GM18511 (cell line): Measurements from ENCODE around the gene C4orf54.

Experiments used
- ATAC-seq: cut with Tn5 transposase; IDR thresholded peaks from one replicate; pipeline ENCODE4 v1.9.1; 2021; ENCODE audit warnings: mild to moderate bottlenecking, moderate library complexity; ENCODE audit not compliant: unreplicated experiment

Gene C4orf54

DNA sequence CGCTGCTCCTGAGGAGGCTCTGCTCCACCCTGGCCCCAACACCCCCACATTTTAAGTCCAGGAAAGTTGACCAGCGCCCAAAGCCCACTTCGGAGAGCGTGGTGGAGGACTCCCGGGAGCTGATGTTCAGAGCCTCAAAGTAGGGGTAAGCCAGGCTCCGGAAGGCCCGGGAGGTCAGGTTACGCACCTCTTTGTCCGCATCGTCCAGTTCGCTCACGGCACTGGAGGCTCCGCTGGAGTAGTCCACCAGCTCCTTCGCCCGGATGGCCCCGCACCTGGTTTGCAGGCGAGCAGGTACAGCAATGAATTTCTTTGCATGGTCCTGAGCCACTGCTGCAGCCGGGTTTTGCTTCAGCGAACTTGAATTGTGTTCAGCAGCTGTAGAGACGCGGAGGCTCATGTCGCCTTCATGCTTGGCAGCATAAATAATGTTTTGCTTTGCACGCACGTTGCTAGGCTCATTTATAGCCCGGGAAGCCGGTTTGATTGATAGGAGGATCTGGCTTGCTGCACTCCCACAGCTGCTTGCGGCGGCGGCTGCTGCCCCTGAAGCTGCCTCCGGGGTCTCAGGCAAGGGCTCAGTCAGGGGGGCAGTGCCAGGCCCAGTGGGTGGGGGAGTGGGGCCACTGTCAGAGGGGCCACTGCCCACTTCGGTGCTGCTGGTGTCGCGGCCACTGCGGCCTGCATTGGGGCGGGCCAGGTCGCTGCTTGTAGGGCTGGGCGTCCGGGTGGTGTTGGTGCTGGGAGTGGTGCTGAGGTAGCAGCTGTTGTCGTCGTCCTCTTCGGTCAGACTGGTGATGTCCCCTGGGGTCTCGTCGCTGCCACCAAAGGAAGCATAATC lies 4.8 kb downstream of the C4orf54 start:
- no peak for ATAC-seq

DNA sequence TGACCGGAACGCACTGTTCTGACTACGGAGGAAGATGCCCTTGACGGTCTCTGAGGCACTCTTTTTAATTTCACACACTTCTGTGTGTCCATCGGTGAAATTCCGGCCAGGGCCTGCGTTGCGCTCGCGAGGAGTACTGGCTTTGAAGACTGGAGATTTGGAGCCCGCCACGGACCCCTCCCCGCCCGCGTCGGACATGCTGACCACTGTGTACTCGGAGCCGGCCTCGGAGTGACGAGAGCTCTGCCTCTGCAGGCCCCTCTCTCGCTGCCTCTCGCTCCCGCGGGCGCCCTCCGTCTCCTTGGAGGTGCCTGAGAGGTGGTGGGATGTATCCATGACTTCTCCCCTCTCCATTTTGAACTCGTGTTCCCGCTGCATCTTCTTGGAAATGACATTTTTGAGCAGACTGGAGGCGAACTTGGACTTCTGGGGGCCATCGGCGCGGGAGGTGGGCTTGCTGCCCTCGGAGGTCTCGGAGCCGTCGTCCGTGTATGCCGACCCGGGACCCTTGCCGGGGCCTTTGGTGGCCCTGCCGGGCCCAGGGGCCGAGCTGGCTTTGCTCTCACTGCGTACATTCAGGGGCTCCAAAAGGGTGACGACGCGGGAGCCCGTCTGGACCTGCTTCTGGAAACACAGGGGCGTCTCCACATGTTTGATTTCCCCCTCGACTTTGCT lies 5.7 kb downstream of the C4orf54 start:
- no peak for ATAC-seq

DNA sequence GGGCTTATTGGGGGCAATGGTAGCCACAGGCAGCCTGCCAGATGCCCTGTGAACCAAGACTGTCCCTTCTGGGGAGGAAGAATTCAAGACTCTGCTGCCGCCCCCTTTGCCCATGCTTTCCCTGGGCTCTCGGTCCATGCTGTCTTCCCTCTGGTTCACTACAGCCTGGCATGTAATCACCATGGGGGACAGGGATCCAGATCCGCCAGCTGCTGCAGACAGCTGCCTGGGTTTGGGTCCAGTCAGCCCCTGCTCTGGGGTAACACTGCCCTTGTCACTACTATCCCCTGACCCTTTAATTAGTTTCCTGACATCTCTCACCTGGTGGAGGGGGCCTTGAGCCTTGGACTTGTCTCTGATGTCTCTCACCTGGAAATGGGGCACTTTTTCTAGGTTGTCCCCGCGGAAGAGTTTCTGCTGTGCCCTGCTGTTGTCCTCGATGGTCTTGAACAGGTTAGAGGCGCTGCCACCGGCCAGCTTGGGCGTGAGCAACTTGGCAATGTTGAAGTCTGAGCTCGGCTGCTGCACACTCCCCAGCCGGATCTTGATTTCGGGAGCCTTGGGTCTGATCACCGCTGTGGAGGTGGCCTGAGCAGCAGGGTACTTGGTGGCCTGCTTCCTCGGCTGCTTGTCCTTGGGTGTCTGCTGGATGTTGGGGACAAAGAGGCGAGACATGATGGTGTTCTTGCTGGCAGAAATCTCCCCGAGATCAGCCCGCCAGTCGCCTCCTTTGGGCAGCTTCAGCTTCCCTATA lies 6.4 kb downstream of the C4orf54 start:
- no peak for ATAC-seq

GRCh38 chr4:99649778-99650177 lies 7.8 kb downstream of the C4orf54 start:
- no peak for ATAC-seq

DNA sequence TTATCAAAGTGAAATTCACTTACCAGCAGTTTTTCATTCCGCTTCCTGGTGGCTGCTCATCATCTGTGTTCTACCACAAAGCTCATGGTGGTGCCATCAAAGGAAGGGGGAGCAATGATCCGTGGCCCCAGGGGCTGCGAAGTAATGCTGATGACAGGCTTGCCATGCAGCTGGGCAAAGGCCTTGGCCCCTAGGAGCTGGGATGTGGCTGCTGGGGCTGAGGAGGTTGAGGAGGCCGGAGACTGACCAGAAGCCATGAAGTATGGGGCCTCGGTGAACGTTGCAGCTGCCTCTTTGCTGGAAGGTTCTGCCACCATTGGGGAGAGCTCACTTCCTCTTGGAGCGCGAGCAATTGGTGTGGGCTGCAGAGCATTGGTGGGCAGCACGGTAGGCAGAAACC lies 8.4 kb downstream of the C4orf54 start:
- no peak for ATAC-seq

- no peak for ATAC-seq
Measured at GRCh38 chr4:99648321-99648720, 9.3 kb downstream of the C4orf54 start.

- no peak for ATAC-seq
Measured at GRCh38 chr4:99647071-99647470, 10.6 kb downstream of the C4orf54 start.

DNA sequence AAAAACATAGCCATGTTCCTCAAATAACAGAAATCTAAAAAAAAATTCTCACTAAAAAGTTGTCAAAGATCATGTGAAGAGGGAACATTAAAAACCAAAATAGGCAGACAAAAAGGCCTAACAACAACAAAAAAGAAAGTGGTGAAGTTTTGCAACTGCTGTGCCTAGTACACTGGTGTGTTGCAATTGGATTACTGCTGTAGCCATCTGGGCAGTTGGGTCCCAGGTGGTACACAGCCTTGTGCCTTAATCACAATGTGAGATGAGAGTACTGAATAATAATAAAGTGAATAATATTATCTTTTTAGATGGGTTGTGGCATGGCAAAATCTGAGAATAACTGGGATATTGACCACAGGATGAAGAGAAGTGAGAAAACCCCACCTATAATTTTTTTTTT lies 12.0 kb downstream of the C4orf54 start:
- ATAC-seq, result no peak

- no peak for ATAC-seq
Measured at GRCh38 chr4:99645036-99645435, 12.6 kb downstream of the C4orf54 start.

DNA sequence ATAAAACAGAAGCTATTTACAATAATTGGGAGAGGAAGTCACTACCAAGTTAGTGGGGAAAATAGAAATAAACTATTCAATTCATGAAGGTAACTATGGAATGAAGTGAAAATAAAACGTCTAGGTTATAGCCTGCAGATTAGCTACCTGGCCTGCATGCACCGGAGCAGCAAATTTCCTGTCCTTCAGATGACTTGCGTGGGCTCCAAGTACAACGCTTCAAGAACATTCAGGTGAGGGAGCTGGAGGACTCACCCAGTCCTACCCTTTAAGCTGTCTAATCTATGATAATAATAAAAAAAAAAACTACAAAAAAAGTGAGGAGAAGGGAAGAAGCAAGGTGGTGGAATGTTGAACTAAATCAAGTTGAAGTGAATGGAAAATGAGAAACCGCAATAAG lies 13.2 kb downstream of the C4orf54 start:
- ATAC-seq, result no peak

- no peak for ATAC-seq
Measured at GRCh38 chr4:99642725-99643489, 14.7 kb downstream of the C4orf54 start.

- no peak for ATAC-seq
Measured at GRCh38 chr4:99640676-99641075, 17.0 kb downstream of the C4orf54 start.

GRCh38 chr4:99637174-99637573 lies 20.5 kb downstream of the C4orf54 start:
- no peak for ATAC-seq

DNA sequence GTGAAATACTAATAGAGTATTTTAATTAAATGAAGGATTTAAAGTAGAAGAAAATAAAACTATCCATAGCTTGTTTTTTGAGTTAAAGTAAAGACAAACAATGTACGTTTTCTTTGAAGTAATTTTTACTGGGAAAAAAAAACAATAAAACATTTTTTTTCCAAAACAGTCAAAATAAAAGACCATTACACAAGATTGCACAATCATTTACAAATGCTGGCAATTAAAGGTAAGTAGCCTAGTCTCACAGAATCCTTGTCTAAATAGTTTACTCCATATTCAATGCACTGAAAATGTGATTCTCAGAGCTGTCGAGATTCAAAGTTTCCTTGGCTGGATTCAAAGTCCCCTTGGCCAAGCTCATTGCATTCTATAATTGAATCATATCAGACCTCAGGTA lies 21.2 kb downstream of the C4orf54 start:
- ATAC-seq, result no peak

GRCh38 chr4:99635601-99636000 lies 22.0 kb downstream of the C4orf54 start:
- no peak for ATAC-seq

DNA sequence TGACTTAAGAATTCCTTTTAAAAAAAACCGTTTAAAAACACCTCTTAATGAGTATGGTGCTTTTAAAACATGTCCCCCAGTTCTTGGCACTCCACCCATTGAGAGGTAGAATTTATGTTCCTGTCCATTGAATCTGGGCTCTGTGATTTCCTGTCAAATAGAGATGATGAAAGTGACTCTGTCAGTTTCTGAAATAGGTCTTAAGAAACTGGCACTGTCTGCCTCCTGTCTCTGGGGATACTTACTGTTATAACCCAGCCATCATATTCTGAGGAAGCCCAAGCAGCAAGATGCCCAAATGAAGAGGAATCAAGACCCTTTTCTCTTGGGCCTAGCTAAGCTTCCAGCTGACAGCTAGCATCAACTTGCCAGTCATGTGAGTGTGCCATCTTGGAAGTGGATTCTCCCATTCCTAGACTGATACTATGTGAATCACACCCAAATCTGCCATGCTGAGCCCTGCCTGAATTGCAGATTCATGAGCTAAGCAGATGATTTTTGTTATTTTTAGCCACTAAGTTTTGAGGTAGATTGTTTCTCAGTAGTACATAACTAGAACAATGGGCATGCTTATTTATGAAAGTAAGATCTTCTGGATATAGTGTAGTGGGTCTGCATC lies 22.8 kb downstream of the C4orf54 start:
- no peak for ATAC-seq

DNA sequence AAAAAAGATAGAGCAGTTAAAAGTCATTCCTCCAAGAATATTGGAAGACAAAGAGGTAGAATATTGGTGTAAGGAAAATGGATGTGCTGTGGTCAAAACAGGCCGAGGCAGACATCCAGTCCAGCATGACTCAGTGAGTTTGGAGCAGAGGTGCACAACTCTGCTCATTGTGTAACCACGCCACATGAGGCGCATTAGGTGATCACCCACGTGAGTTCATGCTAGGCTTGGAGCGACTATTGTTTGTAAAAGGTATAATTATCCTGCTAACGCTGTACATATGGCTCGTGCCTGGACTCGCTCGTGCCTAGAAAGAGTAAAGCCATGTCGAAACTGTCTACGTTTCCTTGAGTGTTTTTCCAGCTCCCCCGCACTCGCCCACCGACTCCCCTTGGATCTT lies 23.9 kb downstream of the C4orf54 start:
- ATAC-seq, result no peak

GRCh38 chr4:99630857-99631360 lies 26.7 kb downstream of the C4orf54 start:
- ATAC-seq, result no peak

DNA sequence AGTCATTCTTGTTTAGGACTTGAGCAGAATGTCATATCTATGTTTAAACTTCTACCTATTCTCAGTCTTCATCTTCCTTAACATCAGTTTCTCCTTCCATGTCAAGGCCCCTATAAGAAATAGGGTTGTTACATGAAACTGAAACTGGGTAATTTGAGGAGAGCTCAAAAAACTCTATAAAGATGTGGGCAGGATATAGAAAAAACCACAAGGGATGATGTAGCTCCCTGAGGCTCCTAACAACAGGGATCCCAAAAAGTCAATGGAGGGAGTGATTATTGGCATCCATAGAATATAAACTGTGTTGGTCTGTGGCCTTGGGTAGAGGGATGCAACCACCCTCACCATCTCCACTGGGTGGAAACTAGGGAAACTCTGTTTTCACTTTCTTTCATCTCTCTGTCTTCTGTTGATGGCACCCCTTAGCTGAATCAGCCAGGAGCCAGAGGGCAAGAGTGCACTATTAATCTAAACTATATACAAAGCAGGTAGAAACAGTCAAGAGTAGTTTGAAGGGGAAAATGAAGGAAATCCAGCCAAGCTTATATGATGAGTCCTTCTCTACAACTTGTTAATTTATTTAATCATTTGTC lies 27.6 kb downstream of the C4orf54 start:
- no peak for ATAC-seq

- ATAC-seq, result no peak
Measured at GRCh38 chr4:99628040-99628439, 29.6 kb downstream of the C4orf54 start.
